Stimulated activated CD4-positive, alpha-beta T cell treated with anti-CD3 and anti-CD28 coated beads, Interleukin-1b, Interleukin-23, amount 100 ng/mL, for 24 hours (primary cell): Measurements from ENCODE around the gene ARHGAP21.

ENCODE experiments used
- DNase-seq, 4 experiments: peaks; one replicate each; pipeline ENCODE4 v3.0.0-alpha.2; 2020; ENCODE audit warnings: low read depth in 4 of 4, low spot score in 1 of 4

The ARHGAP21 gene

DNA sequence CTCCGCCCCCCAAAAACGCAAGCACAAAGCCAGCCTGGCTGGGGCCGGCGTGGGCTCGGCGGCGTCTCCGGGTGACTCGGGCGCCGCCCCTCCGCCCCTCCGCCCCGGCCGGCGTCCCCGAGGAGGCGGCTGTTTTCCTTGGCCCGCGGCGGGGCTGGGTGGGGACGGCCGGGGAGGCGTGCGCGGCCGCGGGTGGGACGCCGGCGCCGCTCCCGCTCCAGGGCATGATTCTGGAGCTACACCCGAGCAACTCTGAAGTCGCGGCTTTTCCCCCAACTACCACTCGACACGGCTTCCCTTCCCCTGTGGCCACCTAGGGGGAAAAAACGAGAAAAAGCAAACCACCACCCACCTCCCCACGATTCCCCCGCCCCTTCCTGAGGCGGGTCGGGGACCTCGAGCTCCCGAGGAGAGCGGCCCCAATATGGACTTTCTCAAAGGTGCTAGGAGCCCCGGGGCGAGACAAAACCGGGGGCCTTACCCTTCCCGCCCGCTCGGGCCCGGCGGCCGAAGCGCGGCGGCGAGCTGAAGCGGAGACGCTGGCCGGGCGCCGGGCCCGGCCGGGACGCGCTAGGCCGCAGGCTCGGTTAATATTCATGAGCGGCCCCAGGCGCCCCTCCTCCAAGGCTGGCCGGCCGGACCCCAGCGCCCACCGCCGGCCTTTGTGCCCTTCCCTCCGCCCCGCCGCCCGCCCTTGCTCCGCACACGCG lies 856 bp downstream of the ARHGAP21 start:
- DNase-seq, result peak in 1 of 4 experiments; percentile 23

DNA sequence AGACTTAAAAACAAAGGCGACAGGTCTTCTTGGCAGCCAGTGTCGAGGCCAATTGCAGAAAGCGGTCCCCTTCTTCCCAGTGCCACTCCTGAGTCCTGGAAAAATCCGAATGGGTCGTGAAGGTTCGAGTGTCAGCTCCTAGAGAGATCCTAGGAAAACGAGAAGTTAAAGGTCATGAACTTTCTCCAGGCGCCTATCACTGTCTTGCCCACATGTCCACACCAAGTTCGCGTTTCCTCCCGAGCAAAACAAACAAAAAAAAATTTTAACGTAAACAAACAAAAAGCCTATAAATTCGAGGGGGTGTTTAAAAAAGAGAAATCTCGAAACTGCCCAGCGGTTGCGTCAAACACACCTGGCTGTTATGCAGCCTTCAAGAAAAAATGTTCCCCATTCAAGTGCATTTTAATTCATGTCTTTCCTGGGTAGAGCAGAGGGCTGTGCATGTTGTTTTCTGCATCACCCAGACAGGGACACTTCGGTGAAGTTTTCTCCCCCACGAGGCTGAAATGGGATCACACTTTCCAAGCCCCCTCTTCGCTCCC lies 1.5 kb downstream of the ARHGAP21 start:
- no peak for DNase-seq

DNA sequence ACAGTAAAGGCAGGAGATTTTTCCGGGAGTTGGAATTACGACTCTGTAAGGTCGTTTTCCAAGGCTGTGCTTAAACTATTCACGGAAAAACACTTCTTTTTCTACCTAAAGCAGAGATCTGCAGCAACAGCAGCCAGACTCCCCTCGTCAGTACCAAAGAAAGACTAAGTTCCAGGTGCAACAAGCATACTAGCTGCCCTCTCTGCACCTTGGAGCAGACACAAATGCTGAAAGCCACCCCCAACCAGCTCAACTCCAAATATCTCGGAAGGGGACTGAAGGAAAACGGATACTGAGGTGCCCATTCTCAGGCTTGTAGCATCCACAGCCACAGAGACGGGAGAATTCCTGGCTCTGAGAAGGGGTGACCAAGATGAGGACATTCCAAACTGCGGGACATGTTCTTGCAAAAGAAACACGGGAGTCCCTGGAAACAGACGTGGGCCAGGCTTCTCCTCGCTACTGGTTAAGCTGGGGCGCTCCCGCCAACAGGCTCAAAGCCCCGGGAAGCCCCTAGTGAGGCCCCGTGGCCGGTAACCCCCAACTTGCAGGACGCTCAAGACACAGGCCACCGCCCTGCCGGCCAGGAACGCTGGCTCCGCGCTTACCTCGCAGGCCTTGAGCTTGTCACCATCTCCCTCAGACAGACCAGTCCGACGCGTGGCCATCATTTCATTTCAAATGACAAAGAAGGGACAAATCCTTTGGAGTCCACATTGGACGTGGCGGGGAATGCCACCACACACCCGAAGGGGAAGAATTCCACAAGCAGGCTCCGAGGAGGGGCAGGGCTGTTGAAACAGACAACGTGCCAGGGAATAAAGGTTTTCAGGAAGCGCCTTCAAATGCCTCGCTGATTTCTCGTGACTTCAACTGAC lies 2.2 kb downstream of the ARHGAP21 start:
- no peak for DNase-seq

DNA sequence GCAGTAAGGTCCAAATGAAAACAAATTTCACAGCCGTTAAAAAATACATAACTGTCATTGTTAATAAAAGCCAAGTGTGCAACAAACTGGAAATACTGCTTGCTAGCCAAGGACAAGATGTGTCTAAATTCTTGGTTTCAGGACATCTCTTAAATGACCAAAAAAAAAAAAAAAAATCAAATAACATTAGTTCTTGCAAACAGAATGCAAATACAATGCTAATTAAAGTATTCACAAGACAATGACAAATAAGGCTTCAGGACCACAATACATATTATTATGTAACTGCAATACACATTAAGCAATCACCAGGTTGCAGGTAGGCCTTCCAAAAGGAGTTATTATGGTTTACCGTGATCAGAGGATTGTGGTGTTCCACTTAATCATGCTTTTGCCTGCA lies 3.6 kb downstream of the ARHGAP21 start:
- no peak for DNase-seq

DNA sequence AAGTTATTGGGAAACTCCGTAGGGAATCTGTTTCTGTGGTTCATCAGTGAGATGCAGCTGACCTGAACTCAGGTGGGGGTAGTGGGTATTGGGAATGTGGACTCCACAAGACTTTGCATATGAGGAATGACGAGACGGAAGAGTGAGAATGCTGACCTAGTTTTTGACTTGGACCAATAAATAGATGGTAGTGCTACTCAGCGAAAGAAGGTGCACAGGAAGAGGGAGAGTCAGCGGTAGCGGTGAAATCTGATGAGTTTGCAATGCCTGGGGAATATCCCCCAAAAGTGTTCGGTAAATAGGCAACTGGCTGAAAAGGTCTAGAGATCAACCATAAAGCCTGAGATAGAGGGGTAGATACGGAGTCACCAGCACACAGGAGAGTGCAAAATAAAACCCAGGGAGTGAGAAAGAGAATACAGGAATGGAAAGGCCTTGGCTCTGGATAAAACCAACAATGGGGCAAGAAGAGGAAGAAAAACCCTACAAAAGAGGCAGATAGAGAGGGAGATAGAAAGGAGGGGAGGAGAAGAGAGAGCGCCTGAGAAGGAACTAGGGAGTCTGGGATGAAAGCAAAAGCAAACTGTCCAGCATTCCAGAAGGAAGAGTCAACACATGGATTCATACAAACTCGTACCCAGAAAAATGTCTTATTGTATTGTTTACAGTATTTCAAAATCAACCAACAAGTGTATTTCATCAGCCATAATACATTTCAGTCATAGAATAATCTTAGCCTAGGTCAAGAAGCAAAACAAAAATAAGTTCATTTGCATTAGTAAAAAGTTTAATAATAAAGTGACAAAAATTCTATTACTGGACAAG lies 5.4 kb downstream of the ARHGAP21 start:
- no peak for DNase-seq

DNA sequence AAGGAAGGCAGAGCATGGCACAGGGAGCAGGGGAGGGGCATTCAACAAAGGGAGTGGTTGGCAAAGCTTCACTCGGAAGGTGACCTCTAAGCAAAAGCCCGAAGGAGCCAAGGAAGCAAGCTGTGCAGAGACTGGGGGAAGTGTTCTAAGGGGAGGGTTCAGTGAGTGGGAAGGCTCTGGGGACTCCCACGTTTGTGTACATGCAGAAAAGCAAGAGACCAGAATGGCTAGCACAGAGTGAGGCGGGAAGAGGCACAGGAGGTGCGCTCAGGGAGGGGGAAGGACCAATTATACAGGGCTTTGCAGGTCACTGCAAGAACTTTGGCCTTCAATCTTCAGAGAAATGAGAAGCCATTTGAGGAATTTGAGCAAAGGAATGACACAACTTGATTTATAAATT lies 7.4 kb downstream of the ARHGAP21 start:
- DNase-seq, result no peak

DNA sequence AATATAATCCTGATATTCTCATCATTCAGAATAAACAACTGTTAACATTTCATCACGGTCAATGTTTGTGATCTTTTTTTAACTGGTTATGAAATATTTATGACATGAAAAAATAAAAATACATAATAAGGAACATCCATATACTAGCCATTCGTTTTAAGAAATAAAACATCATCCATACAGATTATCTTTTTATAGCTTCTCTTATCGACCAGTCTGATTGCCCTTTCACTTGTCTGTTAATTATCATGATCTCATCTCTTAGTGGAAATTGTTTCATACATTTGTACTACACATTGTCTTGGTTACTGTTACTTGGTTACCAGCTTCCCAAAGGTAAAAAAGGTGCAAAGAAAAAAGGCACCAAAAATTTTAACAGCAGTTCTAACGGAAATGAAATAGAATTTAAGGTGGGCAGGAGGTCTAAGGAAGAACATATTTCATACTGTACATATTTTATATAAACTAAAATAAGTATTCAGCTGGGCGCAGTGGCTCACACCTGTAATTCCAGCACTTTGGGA lies 8.4 kb downstream of the ARHGAP21 start:
- DNase-seq, result no peak

DNA sequence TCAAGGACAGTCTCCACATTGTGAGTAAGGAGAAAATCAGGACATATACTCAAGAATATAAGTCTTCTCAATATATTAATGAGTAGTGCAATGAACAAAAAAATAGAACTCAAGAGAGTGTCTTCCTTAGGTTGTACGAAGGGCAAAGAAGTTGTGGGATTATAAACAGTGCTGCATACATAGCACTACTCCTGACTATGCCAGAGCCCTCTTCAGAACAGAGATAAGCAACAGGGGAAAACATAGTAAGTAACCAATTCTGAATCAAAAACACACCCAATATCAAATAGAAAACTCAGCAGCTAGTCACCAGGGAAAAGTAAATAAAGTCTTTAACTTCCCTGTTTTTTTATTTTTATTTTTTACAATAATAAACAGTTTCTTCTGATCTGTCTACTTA lies 10.6 kb downstream of the ARHGAP21 start:
- DNase-seq, result no peak

DNA sequence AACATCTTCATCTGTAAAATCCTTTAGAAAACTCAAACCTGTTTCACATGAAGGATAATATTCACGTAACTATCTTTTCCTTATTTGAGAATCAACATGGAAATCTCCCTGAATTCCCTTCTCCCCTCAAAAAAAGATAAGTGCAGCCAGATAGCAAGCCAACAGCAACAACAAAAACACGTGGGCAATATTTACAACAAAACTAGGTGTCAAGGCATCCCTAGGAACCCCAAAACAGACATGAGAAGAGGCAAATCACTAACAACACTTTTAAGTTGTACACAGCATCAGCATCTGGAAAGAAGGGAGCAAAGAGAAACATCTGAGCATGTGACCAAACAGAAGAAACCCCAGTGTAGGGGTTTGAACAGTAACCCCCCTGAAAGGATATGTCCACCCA lies 12.2 kb downstream of the ARHGAP21 start:
- no peak for DNase-seq

DNA sequence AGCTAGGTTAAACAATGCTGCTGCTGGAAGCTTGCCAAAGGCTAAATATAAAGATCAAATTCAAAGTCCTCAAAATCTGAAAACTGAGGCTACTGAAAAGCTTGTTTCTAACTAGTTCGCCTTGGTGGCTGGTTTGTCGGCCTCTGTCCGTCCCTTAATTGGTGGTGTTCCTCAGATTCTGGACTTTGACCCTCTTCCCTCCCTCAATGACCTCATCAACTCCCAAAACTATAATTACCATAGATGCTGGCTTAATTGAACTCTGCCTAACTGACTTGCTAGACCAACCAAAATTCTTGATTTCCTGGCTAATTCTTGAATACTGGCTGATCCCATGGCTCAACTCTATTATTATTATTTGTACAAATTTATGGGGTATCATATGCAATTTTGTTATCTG lies 15.6 kb downstream of the ARHGAP21 start:
- DNase-seq, result no peak

DNA sequence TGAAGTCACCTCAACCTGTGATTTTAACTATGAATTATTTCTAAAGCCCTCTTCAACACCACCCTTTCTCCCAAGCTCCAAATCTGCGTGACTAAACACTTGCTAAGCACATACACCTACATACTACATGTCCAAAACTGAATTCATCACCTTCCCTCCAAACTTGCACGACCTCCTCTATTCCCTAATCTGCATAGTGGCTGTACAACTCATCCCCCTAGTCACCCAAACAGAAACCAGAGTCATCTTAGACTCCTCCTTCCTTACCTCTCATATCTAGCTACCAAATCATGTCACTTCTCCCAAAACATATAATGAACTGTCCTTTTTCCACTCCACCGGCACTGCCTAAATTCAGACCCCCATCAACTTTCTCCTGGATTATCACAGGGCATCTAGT lies 16.2 kb downstream of the ARHGAP21 start:
- DNase-seq, result no peak

DNA sequence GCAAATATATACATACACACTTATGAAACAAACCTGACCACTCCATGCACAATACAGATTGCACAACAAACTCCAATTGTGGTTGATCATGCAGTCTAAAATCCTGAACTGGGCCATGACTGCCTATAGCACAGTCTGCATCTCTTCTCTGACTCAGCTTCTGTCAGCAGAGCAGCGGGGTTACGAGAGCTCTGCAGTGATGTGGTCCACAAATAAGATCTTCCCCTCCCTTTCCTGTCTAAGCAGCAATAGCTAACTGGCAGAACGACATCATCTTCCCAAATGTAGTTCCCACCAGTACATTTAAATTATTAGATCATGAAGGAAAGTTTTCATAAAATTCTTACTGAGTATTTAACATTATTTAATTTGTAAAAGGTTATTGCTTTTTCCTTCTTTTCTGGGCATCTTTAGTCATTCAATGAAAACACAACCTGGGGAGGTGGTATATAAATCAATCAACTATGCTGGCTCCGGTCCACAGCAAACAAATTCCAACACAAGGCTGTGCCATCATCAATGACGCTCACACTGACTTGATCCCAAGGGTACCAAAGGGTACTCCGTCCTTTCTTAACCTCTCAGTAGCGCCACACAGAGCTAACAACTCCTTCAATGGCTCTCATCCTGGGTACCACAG lies 17.1 kb downstream of the ARHGAP21 start:
- no peak for DNase-seq

DNA sequence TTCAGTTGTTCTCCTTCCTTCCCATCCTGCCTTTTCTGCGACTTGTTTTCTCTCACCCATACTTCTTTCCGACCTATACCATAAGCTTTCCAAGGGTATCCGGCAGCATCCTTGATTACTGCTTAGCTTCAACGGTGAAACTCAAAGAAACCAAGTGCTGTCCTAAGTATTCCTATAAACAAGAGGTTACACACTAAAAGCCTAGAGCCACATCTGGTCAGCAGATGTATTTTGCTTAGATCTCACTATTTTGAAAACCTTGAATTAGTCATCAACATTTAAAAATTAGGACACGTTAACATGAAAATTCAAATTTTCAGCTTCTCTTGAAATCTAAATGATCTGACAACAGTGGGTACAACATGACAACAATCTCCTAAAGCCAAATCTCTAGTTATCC lies 20.0 kb downstream of the ARHGAP21 start:
- no peak for DNase-seq

DNA sequence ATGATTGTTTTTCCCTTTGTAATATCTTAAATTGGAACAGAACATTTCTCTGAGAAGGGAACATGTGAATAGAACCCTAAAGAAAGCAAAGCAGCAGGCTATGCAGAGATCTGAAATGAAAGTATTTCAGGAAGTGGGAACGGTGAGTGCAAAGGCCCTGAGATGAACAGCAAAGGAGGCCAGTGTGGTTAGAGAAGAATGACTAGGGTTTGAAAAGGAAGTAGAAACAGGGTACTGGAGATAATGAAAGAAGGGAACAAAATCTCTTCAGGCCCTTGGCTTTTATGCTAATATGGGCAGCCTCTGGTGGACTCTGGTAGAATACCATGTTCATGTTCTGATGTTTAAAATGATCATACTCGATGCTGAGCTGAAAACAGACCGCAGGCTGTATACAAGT lies 22.2 kb downstream of the ARHGAP21 start:
- DNase-seq, result no peak

DNA sequence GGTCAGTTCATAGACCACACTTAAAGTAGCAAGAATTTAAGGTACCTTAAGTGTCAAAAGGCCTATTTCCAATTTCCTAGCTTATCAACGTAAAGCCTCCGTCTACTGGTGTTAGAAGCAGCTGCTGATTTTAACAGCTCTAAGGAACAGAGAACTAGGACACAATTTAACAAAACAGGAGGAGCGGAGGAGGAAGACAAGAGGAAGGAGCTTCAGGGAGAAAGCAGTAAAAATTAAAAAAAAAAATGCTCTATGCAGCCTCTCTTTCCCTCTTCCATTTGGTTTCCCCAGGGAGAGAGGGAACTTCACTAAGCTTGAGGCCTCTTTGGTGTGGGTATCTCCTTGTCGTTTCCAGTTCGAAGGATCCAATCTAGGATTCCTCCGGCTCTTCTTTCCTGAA lies 22.7 kb downstream of the ARHGAP21 start:
- no peak for DNase-seq

DNA sequence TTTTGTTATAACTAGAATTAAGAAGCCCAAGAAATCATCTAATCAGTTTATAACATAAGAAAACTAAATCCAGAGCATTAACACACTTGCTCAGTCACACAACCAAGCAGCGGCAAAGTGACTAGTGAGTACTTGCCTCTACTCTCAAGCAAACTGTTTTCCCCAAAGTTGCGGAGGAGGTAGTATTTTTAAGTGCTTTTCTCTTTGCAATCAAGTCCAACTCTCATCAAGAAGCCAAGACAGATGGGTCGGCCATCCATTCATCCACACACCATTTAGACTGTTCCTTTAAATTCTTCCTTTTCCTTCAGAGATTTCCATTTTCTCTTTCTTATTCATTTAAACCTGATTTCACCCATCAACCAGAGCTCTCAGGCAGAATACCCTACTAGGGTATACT lies 25.4 kb downstream of the ARHGAP21 start:
- DNase-seq, result no peak

DNA sequence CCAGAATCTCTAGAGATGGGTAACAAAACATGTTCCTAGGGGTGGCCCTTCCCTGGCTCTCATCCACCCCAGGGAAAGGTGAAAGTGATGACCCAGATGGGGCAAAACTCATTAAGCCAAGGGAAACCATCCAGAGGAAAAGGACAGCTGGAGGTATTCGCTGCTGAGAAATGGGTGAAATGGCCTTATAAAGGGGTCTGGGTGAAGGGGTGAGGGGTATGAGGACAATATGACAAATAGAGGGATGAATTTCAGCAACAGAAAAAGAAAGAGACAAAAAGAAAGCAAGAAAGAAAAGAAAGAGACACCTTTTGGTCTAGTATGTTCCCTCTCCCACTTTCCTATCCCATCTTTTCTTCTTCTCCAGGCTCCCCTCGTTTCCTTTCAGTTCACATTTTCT lies 26.6 kb downstream of the ARHGAP21 start:
- DNase-seq, result no peak

DNA sequence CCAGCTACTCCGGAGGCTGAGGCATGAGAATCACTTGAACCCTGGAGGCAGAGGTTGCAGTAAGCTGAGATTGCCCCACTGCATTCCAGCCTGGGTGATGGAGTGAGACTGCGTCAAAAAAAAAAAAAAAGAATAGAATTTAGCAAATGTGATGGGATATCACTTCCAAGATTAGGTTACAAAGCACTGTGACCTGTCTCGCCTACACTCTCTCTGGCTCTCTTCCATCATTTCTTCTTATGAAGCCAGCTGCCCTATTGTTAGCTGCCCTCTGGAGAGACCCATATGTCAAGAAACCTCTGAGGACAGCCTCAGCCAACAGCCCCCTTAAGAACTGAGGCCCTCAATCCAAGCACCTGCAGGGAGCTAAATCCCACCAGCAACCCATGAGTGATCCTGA lies 28.2 kb downstream of the ARHGAP21 start:
- no peak for DNase-seq

DNA sequence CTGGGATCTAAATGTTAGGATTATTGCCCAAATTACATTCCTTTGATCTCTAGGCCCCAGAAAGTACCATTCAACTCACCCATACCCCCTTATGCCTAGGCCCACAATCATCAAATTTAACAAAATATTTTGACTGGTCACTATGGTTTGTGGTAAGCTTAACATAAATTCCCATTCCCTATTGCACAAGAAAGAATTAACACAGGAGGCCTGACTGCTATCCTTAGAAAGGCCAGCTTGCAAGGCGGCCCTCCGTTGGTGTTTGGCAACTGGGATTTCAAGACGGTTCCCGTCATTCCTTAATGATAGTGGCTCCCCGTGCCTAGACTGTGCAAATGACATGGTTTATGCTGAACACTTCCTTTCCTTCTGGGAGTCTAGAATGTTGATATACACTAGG lies 29.6 kb downstream of the ARHGAP21 start:
- no peak for DNase-seq

DNA sequence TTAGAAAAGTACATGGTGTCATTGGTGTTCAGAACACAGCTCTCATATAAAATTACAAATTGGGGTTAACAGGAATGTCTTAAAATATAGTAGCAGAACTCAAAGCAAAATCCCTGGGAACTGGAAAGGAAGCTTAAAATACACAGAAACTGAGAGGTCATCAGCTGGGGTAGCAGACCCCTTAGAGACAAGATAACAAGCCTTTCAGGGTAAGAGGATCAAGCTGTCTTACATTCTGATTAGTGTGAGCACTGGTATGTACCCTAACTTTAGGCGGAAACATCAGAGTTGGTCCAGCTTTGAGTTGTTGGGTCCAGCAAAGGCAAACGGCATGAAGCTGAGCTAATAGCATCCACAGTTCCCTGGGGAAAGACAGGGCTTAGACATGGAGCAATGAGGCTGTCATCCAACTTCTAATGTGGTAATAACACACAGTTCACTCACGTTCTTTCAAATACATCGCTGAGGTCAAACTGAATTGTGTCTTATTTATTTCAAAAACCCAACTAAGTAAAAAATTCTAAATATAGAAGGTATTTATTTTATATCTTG lies 32.6 kb downstream of the ARHGAP21 start:
- no peak for DNase-seq
